Tibial nerve (tissue), 3 donors: Measurements from ENCODE around the gene HCN1.

Source experiments
- EP300 ChIP-seq, 2 donors: sonication (generic); formaldehyde crosslinking; IDR thresholded peaks; one replicate each; pipeline ENCODE4 v1.6.1; 2017; ENCODE audit warnings: antibody characterized with exemption in 2 of 2, mild to moderate bottlenecking in 1 of 2
- POLR2A ChIP-seq, 2 donors: fragments of 450-650 bp; IDR thresholded peaks; one replicate each; pipeline ENCODE4 v1.6.1; 2017; ENCODE audit warnings: antibody characterized with exemption in 2 of 2, mild to moderate bottlenecking in 2 of 2, moderate library complexity in 2 of 2

DNA sequence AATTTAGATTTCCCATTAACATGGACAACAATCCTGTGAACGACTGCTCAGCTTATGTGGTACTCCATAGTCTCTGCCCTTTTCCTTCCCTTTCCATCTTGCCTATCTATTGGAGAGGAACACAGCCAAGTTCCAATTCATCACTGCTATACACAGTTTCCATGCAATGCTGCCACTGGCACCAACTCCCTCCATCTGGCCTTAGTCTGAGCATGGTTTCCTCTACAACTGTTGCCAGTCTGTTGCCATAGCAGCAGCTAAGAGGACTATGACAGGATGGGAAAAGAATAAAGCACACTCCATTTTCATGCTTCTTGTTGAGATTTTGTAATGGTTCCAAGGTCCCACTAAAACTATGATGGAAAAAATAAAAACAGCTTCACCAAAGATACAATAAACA is 189.0 kb downstream of the HCN1 start:
- TF ChIP-seq POLR2A (IDR thresholded peaks at IDR 0.05), result no peak
- TF ChIP-seq EP300 (IDR thresholded peaks at IDR 0.05), result no peak
